Suprapubic skin (tissue), 4 donors: ENCODE data around the gene SKAP1. TPM values are rescaled to one million over a fixed set of nuclear protein-coding genes. Genes with fewer than 3 reads are reported as not detected.
"Not testable (repeated sequence)": the region's sequence is repeated elsewhere in the genome, so short reads cannot be mapped to it uniquely, and the experiment has no call there.

Experiments
- DNase-seq, 2 donors: peaks; one replicate each; pipeline ENCODE4 v3.0.0-alpha.2; 2019; ENCODE audit warnings: low spot score in 2 of 2
- H3K27ac ChIP-seq: fragments of 200-600 bp; sonication (generic); one replicate; pipeline ENCODE4 v1.5.1; 2019
- H3K27me3 ChIP-seq: fragments of 200-600 bp; sonication (generic); one replicate; pipeline ENCODE4 v1.5.1; 2019
- H3K36me3 ChIP-seq: fragments of 200-600 bp; sonication (generic); one replicate; pipeline ENCODE4 v1.5.1; 2019
- H3K4me1 ChIP-seq: fragments of 200-600 bp; sonication (generic); one replicate; pipeline ENCODE4 v1.5.1; 2019
- H3K4me3 ChIP-seq: fragments of 200-600 bp; sonication (generic); one replicate; pipeline ENCODE4 v1.5.1; 2019; ENCODE audit warnings: mild to moderate bottlenecking
- H3K9me3 ChIP-seq: fragments of 200-600 bp; sonication (generic); one replicate; pipeline ENCODE4 v1.5.1; 2019
- EP300 ChIP-seq: sonication (generic); formaldehyde crosslinking; IDR thresholded peaks from one replicate; pipeline ENCODE4 v1.6.1; 2017; ENCODE audit warnings: antibody characterized with exemption
- POLR2A ChIP-seq, 2 donors: fragments of 450-650 bp; IDR thresholded peaks; one replicate each; pipeline ENCODE4 v1.6.1; 2017; ENCODE audit warnings: antibody characterized with exemption in 2 of 2, mild to moderate bottlenecking in 2 of 2, moderate library complexity in 2 of 2
- POLR2AphosphoS5 ChIP-seq, 3 donors: sonication (generic); formaldehyde crosslinking; IDR thresholded peaks; one replicate each; pipeline ENCODE4 v1.6.1; 2017; ENCODE audit warnings: antibody characterized with exemption in 3 of 3
- WGBS: methylation state at CpG from one replicate; pipeline ENCODE4 v1.1.5; 2018; 5-methylcytosine and 5-hydroxymethylcytosine counted together
- total RNA-seq, 4 donors: library from RNA; depleted of rRNA; stranded (reverse); fragments of >200 nt; gene quantifications; one replicate each; pipeline ENCODE4 v1.1.0, GENCODE V29; 2016
- TF ChIP-seq, protein P1 (sequence below), 2 donors: fragments of 200-600 bp in 1 of 2; fragments of 450-650 bp in 1 of 2; sonication (generic) in 1 of 2; IDR thresholded peaks; one replicate each; pipeline ENCODE4 v1.5.1; 2016 to 2019; ENCODE audit warnings: antibody characterized with exemption in 2 of 2, mild to moderate bottlenecking in 1 of 2, moderate library complexity in 1 of 2

Gene SKAP1
- total RNA-seq, 4 donors from 2014 or later: 1.0 to 1.5 TPM; not detected in 2

DNA sequence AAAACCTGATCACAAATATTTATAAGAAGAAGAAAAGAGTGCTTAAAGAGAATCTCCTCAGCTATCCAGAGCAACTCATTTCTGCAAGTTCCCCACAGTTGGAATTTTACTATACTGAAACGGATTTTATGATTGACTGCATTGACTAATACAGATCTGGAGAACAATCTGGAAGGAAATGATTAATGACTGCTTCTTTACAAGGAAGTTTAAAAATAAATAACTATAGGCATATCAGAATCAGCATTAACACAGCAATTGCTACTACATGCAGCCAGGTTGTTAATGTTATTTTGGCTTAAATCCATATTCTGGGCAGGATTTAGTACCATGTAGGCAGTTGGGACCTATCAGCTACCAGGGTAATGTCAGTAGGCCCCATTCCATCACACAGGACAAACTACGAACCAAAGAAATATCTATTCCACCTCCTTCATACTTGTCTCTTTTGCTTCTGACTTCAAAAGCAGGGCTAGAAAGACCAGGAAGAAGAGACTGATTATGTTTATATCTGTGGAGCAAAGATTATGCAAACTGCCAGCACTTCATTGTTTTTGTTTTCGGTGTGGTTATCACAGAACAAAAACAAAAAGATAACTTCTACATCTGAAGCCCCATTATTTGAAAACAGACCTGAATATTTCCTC lies 3.9 kb downstream of the SKAP1 start:
- TF ChIP-seq EP300 (no peak), POLR2A (IDR thresholded peaks at IDR 0.05) (no peak), POLR2AphosphoS5 (IDR thresholded peaks at IDR 0.05) (no peak)
- TF ChIP-seq, protein P1, sequence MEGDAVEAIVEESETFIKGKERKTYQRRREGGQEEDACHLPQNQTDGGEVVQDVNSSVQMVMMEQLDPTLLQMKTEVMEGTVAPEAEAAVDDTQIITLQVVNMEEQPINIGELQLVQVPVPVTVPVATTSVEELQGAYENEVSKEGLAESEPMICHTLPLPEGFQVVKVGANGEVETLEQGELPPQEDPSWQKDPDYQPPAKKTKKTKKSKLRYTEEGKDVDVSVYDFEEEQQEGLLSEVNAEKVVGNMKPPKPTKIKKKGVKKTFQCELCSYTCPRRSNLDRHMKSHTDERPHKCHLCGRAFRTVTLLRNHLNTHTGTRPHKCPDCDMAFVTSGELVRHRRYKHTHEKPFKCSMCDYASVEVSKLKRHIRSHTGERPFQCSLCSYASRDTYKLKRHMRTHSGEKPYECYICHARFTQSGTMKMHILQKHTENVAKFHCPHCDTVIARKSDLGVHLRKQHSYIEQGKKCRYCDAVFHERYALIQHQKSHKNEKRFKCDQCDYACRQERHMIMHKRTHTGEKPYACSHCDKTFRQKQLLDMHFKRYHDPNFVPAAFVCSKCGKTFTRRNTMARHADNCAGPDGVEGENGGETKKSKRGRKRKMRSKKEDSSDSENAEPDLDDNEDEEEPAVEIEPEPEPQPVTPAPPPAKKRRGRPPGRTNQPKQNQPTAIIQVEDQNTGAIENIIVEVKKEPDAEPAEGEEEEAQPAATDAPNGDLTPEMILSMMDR (IDR thresholded peaks at IDR 0.05): no peak
- 76% methylated on average over 3 of the region's 3 CpGs for WGBS
- H3K36me3 ChIP-seq: no peaks in the 10 kb centered on the region
- H3K4me3 ChIP-seq: no peak overlapping the region
- no peaks in the 10 kb centered on the region for H3K9me3 ChIP-seq
- no peak for DNase-seq
- peaks cover 7% of the 10 kb centered on the region for H3K4me1 ChIP-seq
- H3K27ac ChIP-seq: no peak overlapping the region
- H3K27me3 ChIP-seq: peaks cover 35% of the 10 kb centered on the region

DNA sequence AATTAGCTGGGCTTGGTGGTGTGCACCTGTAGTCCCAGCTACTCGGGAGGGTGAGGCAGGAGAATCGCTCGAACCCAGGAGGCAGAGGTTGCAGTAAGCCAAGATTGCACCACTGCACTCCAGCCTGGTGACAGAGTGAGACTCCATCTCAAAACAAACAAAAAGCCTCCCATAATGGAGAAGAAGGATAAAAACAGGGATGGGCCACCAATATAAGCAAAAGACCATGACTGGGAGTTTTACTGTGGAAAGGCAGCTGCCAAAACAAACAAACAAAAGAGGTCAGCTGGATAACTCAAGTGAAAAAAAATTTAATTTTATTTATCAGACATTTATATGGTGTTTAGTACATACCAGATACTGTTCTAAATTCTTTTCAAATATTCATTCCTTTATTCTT lies 8.0 kb downstream of the SKAP1 start:
- not testable (repeated sequence) for DNase-seq, H3K4me3 ChIP-seq, H3K36me3 ChIP-seq, H3K4me1 ChIP-seq, H3K27ac ChIP-seq, H3K9me3 ChIP-seq
- H3K27me3 ChIP-seq: peaks cover 14% of the 10 kb centered on the region
- WGBS: 90% methylated on average over 3 of the region's 3 CpGs

DNA sequence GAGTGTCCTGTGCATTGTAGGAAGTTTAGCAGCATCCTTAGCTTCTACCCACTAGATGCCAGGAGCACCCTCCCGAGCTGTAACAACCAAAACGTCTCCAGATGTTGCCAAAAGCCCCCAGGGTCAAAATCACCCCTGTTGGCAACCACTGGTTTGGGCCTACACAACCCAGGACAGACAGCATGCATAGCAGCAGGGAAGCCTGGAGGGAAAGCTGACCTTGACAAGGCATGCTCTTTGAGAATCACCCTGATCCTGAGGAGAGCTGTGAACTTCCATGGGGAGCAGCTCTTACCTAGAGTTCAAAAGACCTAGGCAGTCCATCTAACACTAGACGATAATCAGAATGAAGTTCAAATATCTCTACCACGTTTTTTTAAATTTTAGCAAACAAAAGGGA lies 9.2 kb downstream of the SKAP1 start:
- Histone ChIP-seq H3K27me3 (peaks cover 15% of the 10 kb centered on the region), H3K4me3 (no peak overlapping the region), H3K27ac (no peak overlapping the region), H3K4me1 (no peaks in the 10 kb centered on the region), H3K36me3 (no peaks in the 10 kb centered on the region), H3K9me3 (no peaks in the 10 kb centered on the region)
- TF ChIP-seq, protein P1 (IDR thresholded peaks at IDR 0.05): no peak
- no peak for TF ChIP-seq POLR2AphosphoS5 (IDR thresholded peaks at IDR 0.05)
- TF ChIP-seq POLR2A (IDR thresholded peaks at IDR 0.05): no peak
- TF ChIP-seq EP300: no peak
- DNase-seq: no peak
- WGBS: 77% methylated on average over 4 of the region's 4 CpGs

DNA sequence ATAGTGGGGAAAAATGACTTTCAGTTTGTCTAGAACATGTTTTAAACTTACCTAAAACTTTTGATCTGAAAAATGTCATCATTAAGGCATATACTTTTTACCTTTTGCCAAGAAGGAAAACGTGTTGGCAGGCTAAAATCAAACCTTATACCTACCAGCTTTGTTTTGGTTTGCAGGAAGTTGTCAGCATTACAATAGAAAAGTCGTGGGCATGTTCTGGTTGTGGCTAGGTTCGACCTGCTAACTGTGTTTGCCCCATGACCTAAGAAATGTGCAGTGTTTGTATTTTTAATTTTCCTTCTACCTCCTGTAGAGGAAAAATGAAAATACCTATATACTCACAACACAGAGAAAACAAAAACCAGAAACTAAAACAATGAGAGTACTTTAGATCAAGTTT lies 13.0 kb downstream of the SKAP1 start:
- no peaks in the 10 kb centered on the region for H3K36me3 ChIP-seq
- no peak overlapping the region for H3K27ac ChIP-seq
- no peak for DNase-seq
- H3K27me3 ChIP-seq: peaks cover 37% of the 10 kb centered on the region
- 17% methylated on average over 3 of the region's 3 CpGs for WGBS
- H3K4me3 ChIP-seq: no peak overlapping the region
- no peaks in the 10 kb centered on the region for H3K4me1 ChIP-seq
- TF ChIP-seq POLR2AphosphoS5 (IDR thresholded peaks at IDR 0.05) (no peak), POLR2A (IDR thresholded peaks at IDR 0.05) (no peak), EP300 (no peak)
- TF ChIP-seq, protein P1 (IDR thresholded peaks at IDR 0.05): no peak
- no peaks in the 10 kb centered on the region for H3K9me3 ChIP-seq

DNA sequence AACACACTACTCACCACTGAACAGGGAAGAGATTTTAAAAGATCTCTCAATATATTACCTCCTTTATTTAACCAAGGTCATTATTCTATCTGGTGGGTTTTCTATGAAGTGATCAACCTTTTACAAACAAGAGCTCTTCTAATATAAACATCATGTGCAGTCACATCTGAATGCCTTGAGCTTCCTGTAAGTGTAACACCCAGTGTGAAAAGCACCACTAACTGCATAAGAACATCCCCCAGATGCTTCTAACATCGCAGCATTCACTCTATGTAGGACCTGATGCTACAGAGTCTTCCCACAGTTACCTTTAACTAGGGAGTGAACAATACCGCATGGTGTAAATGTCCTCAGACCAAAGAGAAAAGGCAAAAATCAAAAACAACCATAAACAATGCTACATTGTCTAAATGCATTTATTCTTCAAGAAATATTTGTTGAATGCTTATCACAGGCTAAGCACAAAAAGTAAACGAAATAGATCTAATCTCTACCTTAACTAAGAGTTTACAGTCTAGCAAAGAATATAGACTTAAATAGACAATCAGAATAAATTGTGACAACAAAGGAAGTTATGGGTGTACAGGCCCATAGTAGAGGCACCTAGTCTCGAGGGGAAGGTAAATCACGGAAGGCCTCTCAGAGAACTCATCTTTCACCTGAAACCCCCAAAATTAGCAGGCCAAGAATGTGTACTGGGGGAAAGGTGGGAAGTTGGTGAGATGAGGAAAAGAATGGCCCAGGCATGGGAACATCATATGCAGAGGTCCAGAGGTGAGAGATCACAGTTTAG lies 16.2 kb downstream of the SKAP1 start:
- Histone ChIP-seq H3K36me3 (no peaks in the 10 kb centered on the region), H3K27ac (no peak overlapping the region), H3K9me3 (no peaks in the 10 kb centered on the region), H3K27me3 (peaks cover 55% of the 10 kb centered on the region), H3K4me1 (no peaks in the 10 kb centered on the region), H3K4me3 (no peak overlapping the region)
- DNase-seq: no peak
- no peak for TF ChIP-seq POLR2AphosphoS5 (IDR thresholded peaks at IDR 0.05)
- no peak for TF ChIP-seq EP300
- TF ChIP-seq, protein P1 (IDR thresholded peaks at IDR 0.05): no peak
- 85% methylated on average over 5 of the region's 5 CpGs for WGBS
